Cardiac septum (tissue), 1 donor: ENCODE results near the gene OR56A3. TPM values are rescaled to one million over a fixed set of nuclear protein-coding genes. Genes with fewer than 3 reads are reported as not detected.

ENCODE experiments used
- DNase-seq: peaks from one replicate; pipeline ENCODE4 v3.0.0-alpha.2; 2020; ENCODE audit warnings: low spot score
- intact Hi-C: fragments of 100-400 bp; cut with DNase I; formaldehyde crosslinking; loops from one replicate; pipeline ENCODE4 v1.14.0; 2022
- total RNA-seq: library from RNA; stranded (reverse); fragmentation: NEBNext Ultra II Directional; extraction: Animal tissue kit (Norgen Biotek cat#: 25700); gene quantifications from one replicate; pipeline ENCODE4 v1.2.1, GENCODE V29; 2021
- donor health status: DM: no; HTN: no; CAD: no.

The OR56A3 gene
- total RNA-seq, 1 donor from 2014 or later: not detected

DNA sequence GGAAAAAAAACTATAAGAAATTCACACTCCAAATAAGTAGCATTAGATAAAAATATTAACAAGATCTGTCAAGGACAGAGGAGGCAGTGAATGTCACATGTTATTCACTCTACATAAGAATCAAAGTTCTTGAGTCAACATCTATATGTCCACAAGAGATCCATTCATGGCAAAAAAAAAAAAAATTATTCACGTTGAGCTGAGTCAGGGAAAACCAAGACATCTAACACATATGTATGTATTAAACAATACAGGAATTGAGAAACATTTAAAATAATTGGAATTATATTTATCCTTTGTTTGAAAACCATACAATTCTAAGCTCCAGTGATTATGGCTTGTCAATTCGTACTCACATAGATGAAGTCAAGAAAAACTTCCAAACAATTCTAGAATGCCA is 24.9 kb downstream of the OR56A3 start:
- DNase-seq: no peak
- intact Hi-C loops: no loop called here

DNA sequence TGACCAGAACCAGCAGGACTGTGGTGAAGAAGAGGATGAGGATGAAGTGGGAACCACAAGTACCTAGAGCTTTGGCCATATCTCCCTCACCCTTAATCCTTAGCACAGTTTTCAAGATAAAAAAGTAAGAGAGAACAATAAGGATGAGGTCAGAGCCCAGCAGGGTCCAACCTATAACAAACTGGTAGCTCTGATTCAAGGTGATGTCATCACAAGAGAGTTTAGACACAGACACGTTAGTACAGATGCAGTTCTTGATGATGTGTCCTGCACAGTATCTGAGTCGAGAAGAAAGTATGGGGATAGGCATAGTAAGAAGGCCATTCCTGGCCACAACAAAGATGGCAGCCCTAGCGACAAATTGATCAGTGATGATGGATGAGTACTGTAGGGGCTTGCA is 25.7 kb downstream of the OR56A3 start:
- no peak for DNase-seq
- intact Hi-C loops: no loop called here

DNA sequence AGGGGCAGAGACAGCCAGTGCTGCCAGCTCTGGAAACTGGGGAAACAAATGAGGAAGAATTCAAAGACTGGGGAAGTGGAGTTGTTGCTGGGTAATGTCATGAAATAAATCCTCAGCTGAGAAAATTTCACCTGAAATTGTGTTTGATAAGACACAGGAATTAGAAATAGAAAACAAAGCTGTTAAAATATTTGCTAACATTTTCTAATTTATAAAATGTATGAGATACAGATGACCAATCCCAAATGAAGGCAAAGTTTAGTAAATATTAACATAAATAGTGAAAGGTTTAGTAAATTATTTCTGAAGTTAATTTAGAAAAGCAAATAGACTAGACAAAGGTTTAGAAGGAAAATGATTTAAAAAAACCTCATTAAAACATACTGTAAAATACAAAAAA is 26.3 kb downstream of the OR56A3 start, which contains the start of gene OR56A5:
Gene OR56A5, minus strand, starts transcription at position 101 of the 400 bp plus-strand sequence. Its CDS starts 0 bp downstream, at position 101.
- no peak for DNase-seq
- intact Hi-C loops: no loop called here

DNA sequence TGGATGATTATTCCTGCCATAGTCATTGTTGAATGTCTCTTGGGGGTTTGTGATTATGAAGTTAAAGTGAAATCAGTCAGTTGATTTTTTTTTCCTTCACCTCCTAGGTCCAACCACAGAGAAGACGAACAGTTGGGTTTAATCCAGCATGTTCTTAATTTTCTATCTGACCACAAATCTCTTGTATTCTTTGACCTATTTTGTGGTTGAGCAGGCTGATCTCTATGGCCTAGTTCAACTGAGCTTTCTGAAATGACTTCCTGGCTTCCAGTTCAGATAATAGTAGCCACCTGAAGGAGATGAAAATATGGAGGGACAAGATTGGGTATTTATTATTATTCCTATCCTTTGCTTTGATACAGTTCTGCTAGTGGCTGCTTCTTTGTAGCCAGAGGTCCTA is 31.5 kb downstream of the OR56A3 start:
- DNase-seq: no peak
- intact Hi-C loops: no loop called here

DNA sequence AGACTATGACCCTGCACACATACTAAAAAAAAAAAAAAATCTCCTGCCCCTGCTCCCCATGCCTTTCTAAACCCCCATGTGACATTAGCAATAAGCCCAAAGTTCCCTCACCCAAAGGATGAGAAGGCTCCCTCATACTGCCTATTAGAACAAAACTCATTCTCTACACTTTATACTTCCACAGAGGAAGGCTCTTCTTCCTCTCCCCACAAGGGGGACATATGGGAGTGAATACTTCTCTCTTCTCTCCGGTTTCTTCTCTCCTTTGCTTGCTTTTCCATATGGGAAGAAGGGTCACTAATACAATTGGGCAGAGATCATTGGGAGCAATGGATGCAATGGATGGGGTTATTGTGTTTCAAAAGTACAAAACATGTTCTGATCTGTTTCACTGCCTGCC is 41.4 kb downstream of the OR56A3 start:
- intact Hi-C loops: no loop called here
- no peak for DNase-seq

DNA sequence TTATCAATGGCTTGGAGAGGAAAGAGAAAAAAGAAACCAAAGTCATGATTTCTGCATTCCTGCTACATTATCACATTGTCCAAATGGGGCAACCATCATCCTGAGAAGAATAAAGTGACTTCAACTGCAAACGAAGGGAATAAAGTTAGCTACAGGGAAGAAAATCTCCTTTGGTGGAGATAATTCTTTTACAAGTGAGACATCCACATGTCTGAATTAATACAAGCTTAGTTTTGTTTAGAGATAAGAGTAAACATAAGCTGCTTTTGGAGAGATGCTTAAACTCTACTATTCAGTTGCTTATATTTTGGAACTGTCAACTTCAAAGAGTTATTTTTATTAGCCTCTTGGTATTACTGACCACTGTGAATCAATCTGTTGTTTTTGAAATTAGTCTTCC is 44.8 kb downstream of the OR56A3 start, which contains the start of gene OR52L1:
Gene OR52L1, minus strand, starts transcription at position 101 of the 400 bp plus-strand sequence. Its CDS starts 55 bp downstream, at position 46.
- intact Hi-C loops: no loop called here
- DNase-seq: no peak

DNA sequence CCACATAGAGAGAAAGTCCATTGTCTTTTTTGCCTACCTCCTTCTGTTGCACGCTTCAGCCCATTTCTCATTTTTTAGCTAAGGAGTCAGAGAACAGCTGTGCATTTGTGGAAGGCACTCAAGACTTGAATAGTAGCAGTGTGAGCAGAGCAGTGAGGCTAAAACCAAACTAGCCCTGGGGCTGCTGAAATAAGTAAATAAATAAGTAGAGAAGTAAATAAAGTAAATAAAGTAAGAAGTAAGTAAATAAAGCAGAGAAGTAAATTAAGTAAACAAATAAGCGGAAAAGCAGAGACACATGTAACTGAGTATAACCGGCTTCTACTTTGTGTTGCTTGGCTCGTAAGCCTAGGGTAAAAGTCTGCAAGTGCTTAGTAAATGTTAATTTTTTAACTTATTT is 47.2 kb downstream of the OR56A3 start:
- DNase-seq: no peak
- intact Hi-C loops: no loop called here

DNA sequence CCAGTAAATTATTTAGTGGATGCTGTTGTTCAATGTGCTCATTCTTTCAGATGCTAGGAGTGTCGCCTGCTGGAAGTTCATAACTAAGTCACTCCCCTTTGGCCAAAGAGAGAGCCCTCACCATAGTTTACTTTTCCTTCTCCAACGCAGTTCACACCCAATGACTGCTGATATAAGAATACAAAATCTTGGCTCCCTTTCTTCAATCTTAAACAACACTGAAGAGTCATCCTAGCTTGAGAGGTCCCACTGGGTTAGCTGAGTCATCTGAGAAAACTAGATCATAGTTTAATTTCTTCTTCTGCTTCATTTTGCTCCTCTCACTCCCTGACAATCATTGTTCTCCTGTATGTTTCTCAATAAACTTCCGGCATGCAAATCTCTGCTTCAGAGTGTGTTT is 50.1 kb downstream of the OR56A3 start:
- intact Hi-C loops: no loop called here
- no peak for DNase-seq

DNA sequence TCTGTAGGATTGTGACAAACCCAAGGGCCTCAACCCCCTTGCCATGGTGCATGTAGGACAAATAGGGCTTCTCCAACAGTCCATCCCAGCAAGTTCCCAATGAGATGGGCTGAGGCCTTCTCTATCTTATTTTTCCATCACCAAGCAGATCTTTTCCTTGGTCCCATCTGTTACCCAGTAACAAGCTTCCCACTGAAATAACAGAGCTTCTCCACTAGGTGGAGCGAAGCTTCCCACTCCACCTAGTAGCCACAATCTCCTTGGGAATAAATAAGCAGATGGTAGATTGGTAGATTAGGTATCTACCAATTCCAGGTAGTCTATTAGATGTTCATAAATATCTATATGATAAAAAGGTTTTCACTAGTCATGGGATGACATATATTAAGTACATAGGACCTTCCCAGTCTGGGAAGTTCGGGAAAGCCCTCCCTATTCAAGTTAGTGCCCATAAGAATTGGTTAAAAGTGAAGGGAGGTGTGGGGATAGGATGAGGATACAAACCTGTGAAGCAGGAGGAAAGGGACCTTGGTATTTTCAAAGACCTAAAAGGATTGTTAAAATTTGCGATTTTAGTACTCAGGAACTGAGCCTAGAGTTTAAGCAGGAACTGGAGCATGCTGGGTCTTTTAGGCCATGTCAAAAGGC is 50.7 kb downstream of the OR56A3 start:
- no peak for DNase-seq
- intact Hi-C loops: no loop called here

DNA sequence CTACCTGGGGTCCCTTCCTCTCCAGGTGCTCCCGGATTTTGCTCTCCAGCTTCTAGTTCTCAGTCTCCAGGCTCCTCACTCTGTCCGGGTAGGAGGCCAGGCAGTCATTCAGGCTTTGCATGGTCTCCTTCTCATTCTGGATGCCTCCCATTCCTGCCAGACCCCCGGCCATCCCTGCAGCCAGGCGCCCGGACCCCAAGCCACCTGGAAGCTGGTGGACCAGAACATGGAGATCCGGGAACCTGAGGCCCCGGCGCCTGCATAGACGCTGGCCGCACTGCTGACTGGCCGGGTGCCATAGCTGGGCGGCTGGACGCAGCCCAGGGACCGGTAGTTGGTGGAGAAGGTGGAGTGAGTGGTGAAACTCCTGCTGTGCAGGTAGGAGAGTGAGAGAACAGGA is 52.7 kb downstream of the OR56A3 start:
- intact Hi-C loops: no loop called here
- no peak for DNase-seq

Other genes starting within 250 kb of the OR56A3 start
- gene OR56B1, start 205.8 kb upstream of the OR56A3 start, total RNA-seq: not detected
- not detected for gene OR52N4, start 188.0 kb upstream of the OR56A3 start, total RNA-seq
- not detected for gene OR52N5, start 158.9 kb upstream of the OR56A3 start, total RNA-seq
- gene OR52N1, start 151.0 kb upstream of the OR56A3 start, total RNA-seq: not detected
- not detected for gene OR52N2, start 133.3 kb upstream of the OR56A3 start, total RNA-seq
- not detected for gene OR52E6, start 100.4 kb upstream of the OR56A3 start, total RNA-seq
- gene OR52E8, start 84.6 kb upstream of the OR56A3 start, total RNA-seq: not detected
- not detected for gene OR52E4, start 61.6 kb upstream of the OR56A3 start, total RNA-seq
- not detected for gene OR52E5, start 49.0 kb upstream of the OR56A3 start, total RNA-seq
- gene OR56A5, start 26.2 kb downstream of the OR56A3 start, total RNA-seq: not detected
- not detected for gene OR52L1, start 44.7 kb downstream of the OR56A3 start, total RNA-seq
- not detected for gene OR56A4, start 64.7 kb downstream of the OR56A3 start, total RNA-seq
- gene OR56A1, start 88.5 kb downstream of the OR56A3 start, total RNA-seq: not detected
- not detected for gene OR56B4, start 165.4 kb downstream of the OR56A3 start, total RNA-seq
- not detected for gene OR52B2, start 228.1 kb downstream of the OR56A3 start, total RNA-seq